Spleen (tissue), 7 donors: ENCODE measurements around the gene ECI1.

Experiments
- CTCF ChIP-seq, 11 experiments: fragments of 200-600 bp in 7 of 11; fragments of 450-650 bp in 4 of 11; sonication (generic) in 4 of 11; IDR thresholded peaks in 8 of 11; conservative IDR thresholded peaks in 3 of 11; 1 replicate in 7 of 11; 2 replicates in 4 of 11; pipeline versions ENCODE4 v1.4.0 to v1.8.0; 2016 to 2021; ENCODE audit warnings: antibody characterized with exemption in 11 of 11, inconsistent platforms in 4 of 11, mild to moderate bottlenecking in 1 of 11
- POLR2A ChIP-seq, 3 donors: fragments of 450-650 bp; IDR thresholded peaks; one replicate each; pipeline ENCODE4 v1.5.1; 2017; ENCODE audit warnings: antibody characterized with exemption in 3 of 3, mild to moderate bottlenecking in 1 of 3
- POLR2AphosphoS5 ChIP-seq, 3 donors: sonication (generic); formaldehyde crosslinking; IDR thresholded peaks; one replicate each; pipeline ENCODE4 v1.5.1; 2017; ENCODE audit warnings: antibody characterized with exemption in 3 of 3
- donor health status: DM: no; HTN: no; CAD: no; lungs with moderate emphysema.
- donor health status: DM: no; HTN: no; CAD: no.
- donor health status: DM: no; HTN: no; CAD: no.

- no peak for TF ChIP-seq CTCF (IDR thresholded peaks at IDR 0.05 in 8 of 11, conservative IDR thresholded peaks at IDR 0.05 in 3 of 11)
- no peak for TF ChIP-seq POLR2A (IDR thresholded peaks at IDR 0.05)
- TF ChIP-seq POLR2AphosphoS5 (IDR thresholded peaks at IDR 0.05): no peak
Observed at GRCh38 chr16:2280981-2281542, 29.7 kb upstream of the ECI1 start.
